Activated CD4-positive, alpha-beta T cell treated with anti-CD3 and anti-CD28 coated beads for 24 hours (primary cell): ENCODE results near the gene ANKEF1.
"Not testable (repeated sequence)": the region's sequence is repeated elsewhere in the genome, so short reads cannot be mapped to it uniquely, and the experiment has no call there.

Source experiments
- DNase-seq, 2 donors: peaks; one replicate each; pipeline ENCODE4 v3.0.0-alpha.2; 2020; ENCODE audit warnings: low read depth in 2 of 2

The ANKEF1 gene

GRCh38 chr20:10032269-10032668 is 2.5 kb upstream of the ANKEF1 start:
- DNase-seq, result not testable (repeated sequence)

- DNase-seq, result no peak
These were observed 709 bp upstream of the ANKEF1 start for GRCh38 chr20:10033905-10034650.

GRCh38 chr20:10036321-10036720 is 1.5 kb downstream of the ANKEF1 start:
- not testable (repeated sequence) for DNase-seq

GRCh38 chr20:10040070-10040975 is 5.5 kb downstream of the ANKEF1 start:
- no peak for DNase-seq

- no peak for DNase-seq
These were observed 7.3 kb downstream of the ANKEF1 start for GRCh38 chr20:10042086-10042485.

GRCh38 chr20:10047427-10047826 is 12.6 kb downstream of the ANKEF1 start:
- DNase-seq, result no peak

GRCh38 chr20:10051185-10051584 is 16.4 kb downstream of the ANKEF1 start:
- DNase-seq, result no peak

- DNase-seq, result no peak
These were observed 24.2 kb downstream of the ANKEF1 start for GRCh38 chr20:10059006-10059405.

GRCh38 chr20:10060226-10060625 is 25.4 kb downstream of the ANKEF1 start:
- no peak for DNase-seq

- DNase-seq, result no peak
These were observed 26.9 kb downstream of the ANKEF1 start for GRCh38 chr20:10061641-10062040.

GRCh38 chr20:10063482-10063881 is 28.7 kb downstream of the ANKEF1 start:
- DNase-seq, result no peak

GRCh38 chr20:10064611-10065010 is 29.8 kb downstream of the ANKEF1 start:
- no peak for DNase-seq

GRCh38 chr20:10065154-10065833 is 30.5 kb downstream of the ANKEF1 start:
- no peak for DNase-seq

- no peak for DNase-seq
These were observed 32.5 kb downstream of the ANKEF1 start for GRCh38 chr20:10067321-10067720.

- no peak for DNase-seq
These were observed 39.7 kb downstream of the ANKEF1 start for GRCh38 chr20:10074513-10074912.

GRCh38 chr20:10075606-10076005 is 40.8 kb downstream of the ANKEF1 start:
- no peak for DNase-seq

GRCh38 chr20:10076126-10077080 is 41.6 kb downstream of the ANKEF1 start:
- no peak for DNase-seq

GRCh38 chr20:10077081-10077471 is 42.3 kb downstream of the ANKEF1 start:
- no peak for DNase-seq

- no peak for DNase-seq
These were observed 43.1 kb downstream of the ANKEF1 start for GRCh38 chr20:10077886-10078285.

- no peak for DNase-seq
These were observed 43.6 kb downstream of the ANKEF1 start for GRCh38 chr20:10078403-10078802.

- no peak for DNase-seq
These were observed 45.2 kb downstream of the ANKEF1 start for GRCh38 chr20:10079964-10080363.
